ENCODE measurements around the gene REEP6. TPM values are rescaled to one million over a fixed set of nuclear protein-coding genes. Genes with fewer than 3 reads are reported as not detected.

REEP6 gene
- total RNA-seq, 1 donor from 2014 or later = 4.8 TPM

GRCh38 chr19:1481224-1481892 lies 9.6 kb upstream of the REEP6 start:
- TF ChIP-seq, protein P1, sequence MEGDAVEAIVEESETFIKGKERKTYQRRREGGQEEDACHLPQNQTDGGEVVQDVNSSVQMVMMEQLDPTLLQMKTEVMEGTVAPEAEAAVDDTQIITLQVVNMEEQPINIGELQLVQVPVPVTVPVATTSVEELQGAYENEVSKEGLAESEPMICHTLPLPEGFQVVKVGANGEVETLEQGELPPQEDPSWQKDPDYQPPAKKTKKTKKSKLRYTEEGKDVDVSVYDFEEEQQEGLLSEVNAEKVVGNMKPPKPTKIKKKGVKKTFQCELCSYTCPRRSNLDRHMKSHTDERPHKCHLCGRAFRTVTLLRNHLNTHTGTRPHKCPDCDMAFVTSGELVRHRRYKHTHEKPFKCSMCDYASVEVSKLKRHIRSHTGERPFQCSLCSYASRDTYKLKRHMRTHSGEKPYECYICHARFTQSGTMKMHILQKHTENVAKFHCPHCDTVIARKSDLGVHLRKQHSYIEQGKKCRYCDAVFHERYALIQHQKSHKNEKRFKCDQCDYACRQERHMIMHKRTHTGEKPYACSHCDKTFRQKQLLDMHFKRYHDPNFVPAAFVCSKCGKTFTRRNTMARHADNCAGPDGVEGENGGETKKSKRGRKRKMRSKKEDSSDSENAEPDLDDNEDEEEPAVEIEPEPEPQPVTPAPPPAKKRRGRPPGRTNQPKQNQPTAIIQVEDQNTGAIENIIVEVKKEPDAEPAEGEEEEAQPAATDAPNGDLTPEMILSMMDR (IDR thresholded peaks at IDR 0.05) = no peak
- peaks cover 3% of the 10 kb centered on the region for H3K27me3 Mint-ChIP-seq (ENCODE audit: insufficient read depth, low read depth)
- H3K4me1 Mint-ChIP-seq = peaks cover 9% of the 10 kb centered on the region
- no peak overlapping the region for H3K4me3 Mint-ChIP-seq
- H3K4me3 ChIP-seq = no peak overlapping the region
- H3K27me3 ChIP-seq = no peaks in the 10 kb centered on the region
- peaks cover 26% of the 10 kb centered on the region for H3K79me2 ChIP-seq (ENCODE audit: low read depth)
- H3K4me1 ChIP-seq = peaks cover 7% of the 10 kb centered on the region
- H3F3A ChIP-seq (ENCODE audit: low read depth) = peaks cover 13% of the 10 kb centered on the region
- no peak overlapping the region for H3K9ac ChIP-seq
- H3K36me3 Mint-ChIP-seq = no peaks in the 10 kb centered on the region
- DNase-seq (ENCODE audit: low spot score) = no peak
- no peaks in the 10 kb centered on the region for H3K36me3 ChIP-seq
- H3K9me3 Mint-ChIP-seq = no peaks in the 10 kb centered on the region
- no peak overlapping the region for H3K27ac ChIP-seq
- no peaks in the 10 kb centered on the region for H3K9me3 ChIP-seq (ENCODE audit: low read depth)
- peak overlapping the region; percentile 85 for H3K27ac Mint-ChIP-seq
- peaks cover 25% of the 10 kb centered on the region for H4K20me1 ChIP-seq (ENCODE audit: low read depth)
- no peak overlapping the region for H3K4me2 ChIP-seq
- H2AFZ ChIP-seq (replicated peaks) = no peak overlapping the region

GRCh38 chr19:1481893-1482360 lies 9.1 kb upstream of the REEP6 start:
- no peak overlapping the region for H3K27ac Mint-ChIP-seq
- no peaks in the 10 kb centered on the region for H3K36me3 Mint-ChIP-seq
- H3K27me3 Mint-ChIP-seq (ENCODE audit: insufficient read depth, low read depth) = peaks cover 3% of the 10 kb centered on the region
- H3K9ac ChIP-seq = no peak overlapping the region
- H3K4me1 Mint-ChIP-seq = peaks cover 9% of the 10 kb centered on the region
- H3K4me1 ChIP-seq = peaks cover 7% of the 10 kb centered on the region
- peaks cover 20% of the 10 kb centered on the region for H3K79me2 ChIP-seq (ENCODE audit: low read depth)
- H3K27me3 ChIP-seq = no peaks in the 10 kb centered on the region
- H3K4me3 Mint-ChIP-seq = no peak overlapping the region
- TF ChIP-seq, protein P1 (IDR thresholded peaks at IDR 0.05) = no peak
- TF ChIP-seq EZH2phosphoT487 (IDR thresholded peaks at IDR 0.05) (no peak), EZH2 (IDR thresholded peaks at IDR 0.05) (no peak)
- H3K9me3 ChIP-seq (ENCODE audit: low read depth) = no peaks in the 10 kb centered on the region
- H4K20me1 ChIP-seq (ENCODE audit: low read depth) = peaks cover 20% of the 10 kb centered on the region
- DNase-seq (ENCODE audit: low spot score) = no peak
- no peak overlapping the region for H3K4me2 ChIP-seq
- peaks cover 13% of the 10 kb centered on the region for H3F3A ChIP-seq (ENCODE audit: low read depth)
- H3K36me3 ChIP-seq = no peaks in the 10 kb centered on the region
- H3K9me3 Mint-ChIP-seq = no peaks in the 10 kb centered on the region
- H3K4me3 ChIP-seq = no peak overlapping the region
- H2AFZ ChIP-seq (replicated peaks) = no peak overlapping the region
- H3K27ac ChIP-seq = no peak overlapping the region

- H3K79me2 ChIP-seq (ENCODE audit: low read depth) = peaks cover 14% of the 10 kb centered on the region
- no peak for TF ChIP-seq EZH2phosphoT487 (IDR thresholded peaks at IDR 0.05)
- TF ChIP-seq, protein P1 (IDR thresholded peaks at IDR 0.05) = no peak
- H3K4me3 Mint-ChIP-seq = no peak overlapping the region
These were observed 8.4 kb upstream of the REEP6 start for GRCh38 chr19:1482361-1483130.

More at GRCh38 chr19:1482361-1483130, 8.4 kb upstream of the REEP6 start:
- Histone ChIP-seq H2AFZ (replicated peaks) (no peak overlapping the region), H4K20me1 (ENCODE audit: low read depth) (peaks cover 13% of the 10 kb centered on the region), H3F3A (ENCODE audit: low read depth) (peaks cover 13% of the 10 kb centered on the region), H3K9ac (no peak overlapping the region), H3K4me3 (no peak overlapping the region), H3K27me3 (no peaks in the 10 kb centered on the region), H3K27ac (no peak overlapping the region), H3K36me3 (no peaks in the 10 kb centered on the region), H3K4me1 (peaks cover 7% of the 10 kb centered on the region), H3K9me3 (ENCODE audit: low read depth) (no peaks in the 10 kb centered on the region), H3K4me2 (no peak overlapping the region)
- Mint-ChIP-seq H3K27me3 (ENCODE audit: insufficient read depth, low read depth) (peaks cover 3% of the 10 kb centered on the region), H3K36me3 (no peaks in the 10 kb centered on the region), H3K4me1 (peaks cover 6% of the 10 kb centered on the region), H3K9me3 (no peaks in the 10 kb centered on the region), H3K27ac (no peak overlapping the region)
- no peak for DNase-seq (ENCODE audit: low spot score)
